WTC11 (cell line): ENCODE results near the gene CNTNAP2. TPM values are rescaled to one million over a fixed set of nuclear protein-coding genes. Genes with fewer than 3 reads are reported as not detected.

Experiments
- ATAC-seq: fragments of 200-7000 bp; cut with Tn5 transposase; 2 replicates; pipeline ENCODE4 v1.10.0; 2021; ENCODE audit warnings: mild to moderate bottlenecking, moderate library complexity
- CTCF ChIA-PET: fragments of 300-600 bp; sonication (Branson Sonifier 250); formaldehyde crosslinking; loops from one replicate; lab custom pipeline; 2021; ENCODE audit warnings: antibody characterized with exemption; lab: Charles Lee
- POLR2A ChIA-PET: fragments of 350-600 bp; sonication (Branson Sonifier 250); formaldehyde crosslinking; loops from one replicate; lab custom pipeline; 2021; ENCODE audit warnings: antibody characterized with exemption; lab: Charles Lee
- DNase-seq: peaks from one replicate; pipeline ENCODE4 v3.0.0; 2021; ENCODE audit warnings: low spot score
- H3K27ac Mint-ChIP-seq: 2 replicates; pipeline ENCODE4 v1.8.0; 2021; ENCODE audit warnings: mixed read lengths
- H3K27me3 Mint-ChIP-seq: 2 replicates; pipeline ENCODE4 v1.8.0; 2021; ENCODE audit warnings: low read depth, mild to moderate bottlenecking, moderate library complexity, mixed read lengths
- H3K36me3 Mint-ChIP-seq: 2 replicates; pipeline ENCODE4 v1.8.0; 2021; ENCODE audit warnings: mixed read lengths
- H3K4me1 Mint-ChIP-seq: 2 replicates; pipeline ENCODE4 v1.8.0; 2022; ENCODE audit warnings: mixed read lengths
- H3K4me3 Mint-ChIP-seq: 2 replicates; pipeline ENCODE4 v1.8.0; 2021; ENCODE audit warnings: mild to moderate bottlenecking, moderate library complexity, mixed read lengths
- H3K9me3 Mint-ChIP-seq: 2 replicates; pipeline ENCODE4 v1.8.0; 2021; ENCODE audit warnings: mixed read lengths
- ATF1 ChIP-seq: sonication (generic); formaldehyde crosslinking; IDR thresholded peaks from 2 replicates; pipeline ENCODE4 v1.8.1; 2023; ENCODE audit warnings: mild to moderate bottlenecking, moderate library complexity, missing genetic modification reagents
- ERG ChIP-seq: fragments of 250-450 bp; sonication (Bioruptor Pico); IDR thresholded peaks from 2 replicates; pipeline ENCODE4 v1.8.0; 2021; ENCODE audit warnings: mild to moderate bottlenecking
- GABPB1 ChIP-seq: sonication (generic); formaldehyde crosslinking; IDR thresholded peaks from 2 replicates; pipeline ENCODE4 v1.8.1; 2023; ENCODE audit warnings: mild to moderate bottlenecking, missing genetic modification reagents
- GRHL2 ChIP-seq: fragments of 250-450 bp; sonication (Bioruptor Pico); IDR thresholded peaks from 2 replicates; pipeline ENCODE4 v1.8.0; 2022; ENCODE audit warnings: mild to moderate bottlenecking, moderate library complexity; ENCODE audit not compliant: insufficient replicate concordance, severe bottlenecking
- GTF2I ChIP-seq: fragments of 250-450 bp; sonication (Bioruptor Pico); conservative IDR thresholded peaks from 2 replicates; pipeline ENCODE4 v1.4.0; 2021; ENCODE audit warnings: mild to moderate bottlenecking
- JAZF1 ChIP-seq: fragments of 250-450 bp; sonication (Bioruptor Pico); IDR thresholded peaks from 2 replicates; pipeline ENCODE4 v1.9.0; 2021; ENCODE audit warnings: moderate library complexity, mild to moderate bottlenecking, inconsistent platforms
- JUN ChIP-seq: sonication (generic); formaldehyde crosslinking; IDR thresholded peaks from 2 replicates; pipeline ENCODE4 v1.8.0; 2023; ENCODE audit warnings: mild to moderate bottlenecking, missing genetic modification reagents
- KAT7 ChIP-seq: sonication (generic); formaldehyde crosslinking; IDR thresholded peaks from 2 replicates; pipeline ENCODE4 v1.8.1; 2023; ENCODE audit warnings: missing genetic modification reagents, mild to moderate bottlenecking, borderline replicate concordance
- SOX15 ChIP-seq: fragments of 250-450 bp; sonication (Bioruptor Pico); IDR thresholded peaks from 2 replicates; pipeline ENCODE4 v1.9.0; 2021; ENCODE audit warnings: mild to moderate bottlenecking
- TCF7 ChIP-seq: sonication (generic); formaldehyde crosslinking; IDR thresholded peaks from 2 replicates; pipeline ENCODE4 v1.8.0; 2022; ENCODE audit warnings: mild to moderate bottlenecking, low read depth, missing genetic modification reagents, moderate library complexity
- ZNF138 ChIP-seq: sonication (generic); formaldehyde crosslinking; conservative IDR thresholded peaks from 2 replicates; pipeline ENCODE4 v1.8.1; 2022; ENCODE audit warnings: mild to moderate bottlenecking, moderate library complexity, missing genetic modification reagents
- ZNF317 ChIP-seq: sonication (generic); formaldehyde crosslinking; IDR thresholded peaks from 2 replicates; pipeline ENCODE4 v1.8.1; 2023; ENCODE audit warnings: low read depth, mild to moderate bottlenecking, moderate library complexity, missing genetic modification reagents, borderline replicate concordance
- total RNA-seq: library from RNA; stranded (reverse); gene quantifications from 3 replicates; pipeline ENCODE4 v1.2.3, GENCODE V29; 2021
- TF ChIP-seq, protein P1 (sequence below): sonication (generic); formaldehyde crosslinking; IDR thresholded peaks from 2 replicates; pipeline ENCODE4 v1.8.0; 2022; ENCODE audit warnings: mild to moderate bottlenecking, missing genetic modification reagents
- TF ChIP-seq, protein P2 (sequence below): sonication (generic); formaldehyde crosslinking; IDR thresholded peaks from 2 replicates; pipeline ENCODE4 v1.8.1; 2022; ENCODE audit warnings: low read depth, mild to moderate bottlenecking, moderate library complexity, missing genetic modification reagents, borderline replicate concordance
- TF ChIP-seq, protein P3 (sequence below): sonication (generic); formaldehyde crosslinking; IDR thresholded peaks from 2 replicates; pipeline ENCODE4 v1.8.1; 2023; ENCODE audit warnings: mild to moderate bottlenecking, missing genetic modification reagents
- TF ChIP-seq, protein P4 (sequence below): sonication (generic); formaldehyde crosslinking; IDR thresholded peaks from 2 replicates; pipeline ENCODE4 v1.8.0; 2023; ENCODE audit warnings: missing genetic modification reagents, mild to moderate bottlenecking, borderline replicate concordance

The CNTNAP2 gene
- total RNA-seq, 1 experiment from 2014 or later = 63.8 TPM

GRCh38 chr7:147069771-147070170 lies 953.2 kb downstream of the CNTNAP2 start:
- TF ChIP-seq ZNF138 (CRISPR knock-in tag) (no peak), ZNF317 (CRISPR knock-in tag) (no peak), TCF7 (CRISPR knock-in tag) (no peak), ERG (no peak), KAT7 (CRISPR knock-in tag) (no peak), JUN (CRISPR knock-in tag) (no peak), JAZF1 (no peak), GTF2I (CRISPR knock-in tag) (no peak)
- TF ChIP-seq, protein P1, sequence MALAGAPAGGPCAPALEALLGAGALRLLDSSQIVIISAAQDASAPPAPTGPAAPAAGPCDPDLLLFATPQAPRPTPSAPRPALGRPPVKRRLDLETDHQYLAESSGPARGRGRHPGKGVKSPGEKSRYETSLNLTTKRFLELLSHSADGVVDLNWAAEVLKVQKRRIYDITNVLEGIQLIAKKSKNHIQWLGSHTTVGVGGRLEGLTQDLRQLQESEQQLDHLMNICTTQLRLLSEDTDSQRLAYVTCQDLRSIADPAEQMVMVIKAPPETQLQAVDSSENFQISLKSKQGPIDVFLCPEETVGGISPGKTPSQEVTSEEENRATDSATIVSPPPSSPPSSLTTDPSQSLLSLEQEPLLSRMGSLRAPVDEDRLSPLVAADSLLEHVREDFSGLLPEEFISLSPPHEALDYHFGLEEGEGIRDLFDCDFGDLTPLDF (CRISPR knock-in tag) = no peak
- TF ChIP-seq, protein P2, sequence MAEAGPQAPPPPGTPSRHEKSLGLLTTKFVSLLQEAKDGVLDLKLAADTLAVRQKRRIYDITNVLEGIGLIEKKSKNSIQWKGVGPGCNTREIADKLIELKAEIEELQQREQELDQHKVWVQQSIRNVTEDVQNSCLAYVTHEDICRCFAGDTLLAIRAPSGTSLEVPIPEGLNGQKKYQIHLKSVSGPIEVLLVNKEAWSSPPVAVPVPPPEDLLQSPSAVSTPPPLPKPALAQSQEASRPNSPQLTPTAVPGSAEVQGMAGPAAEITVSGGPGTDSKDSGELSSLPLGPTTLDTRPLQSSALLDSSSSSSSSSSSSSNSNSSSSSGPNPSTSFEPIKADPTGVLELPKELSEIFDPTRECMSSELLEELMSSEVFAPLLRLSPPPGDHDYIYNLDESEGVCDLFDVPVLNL (CRISPR knock-in tag) = no peak
- TF ChIP-seq, protein P3, sequence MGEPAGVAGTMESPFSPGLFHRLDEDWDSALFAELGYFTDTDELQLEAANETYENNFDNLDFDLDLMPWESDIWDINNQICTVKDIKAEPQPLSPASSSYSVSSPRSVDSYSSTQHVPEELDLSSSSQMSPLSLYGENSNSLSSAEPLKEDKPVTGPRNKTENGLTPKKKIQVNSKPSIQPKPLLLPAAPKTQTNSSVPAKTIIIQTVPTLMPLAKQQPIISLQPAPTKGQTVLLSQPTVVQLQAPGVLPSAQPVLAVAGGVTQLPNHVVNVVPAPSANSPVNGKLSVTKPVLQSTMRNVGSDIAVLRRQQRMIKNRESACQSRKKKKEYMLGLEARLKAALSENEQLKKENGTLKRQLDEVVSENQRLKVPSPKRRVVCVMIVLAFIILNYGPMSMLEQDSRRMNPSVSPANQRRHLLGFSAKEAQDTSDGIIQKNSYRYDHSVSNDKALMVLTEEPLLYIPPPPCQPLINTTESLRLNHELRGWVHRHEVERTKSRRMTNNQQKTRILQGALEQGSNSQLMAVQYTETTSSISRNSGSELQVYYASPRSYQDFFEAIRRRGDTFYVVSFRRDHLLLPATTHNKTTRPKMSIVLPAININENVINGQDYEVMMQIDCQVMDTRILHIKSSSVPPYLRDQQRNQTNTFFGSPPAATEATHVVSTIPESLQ = no peak
- ATAC-seq = no peak
- H3K27me3 Mint-ChIP-seq = no peaks in the 10 kb centered on the region
- no peaks in the 10 kb centered on the region for H3K36me3 Mint-ChIP-seq
- H3K27ac Mint-ChIP-seq = no peak overlapping the region
- H3K4me1 Mint-ChIP-seq = peaks cover 6% of the 10 kb centered on the region
- ChIA-PET POLR2A (no interaction called here), CTCF (no interaction called here)
- peaks cover 13% of the 10 kb centered on the region for H3K9me3 Mint-ChIP-seq
- DNase-seq = no peak
- no peak overlapping the region for H3K4me3 Mint-ChIP-seq

DNA sequence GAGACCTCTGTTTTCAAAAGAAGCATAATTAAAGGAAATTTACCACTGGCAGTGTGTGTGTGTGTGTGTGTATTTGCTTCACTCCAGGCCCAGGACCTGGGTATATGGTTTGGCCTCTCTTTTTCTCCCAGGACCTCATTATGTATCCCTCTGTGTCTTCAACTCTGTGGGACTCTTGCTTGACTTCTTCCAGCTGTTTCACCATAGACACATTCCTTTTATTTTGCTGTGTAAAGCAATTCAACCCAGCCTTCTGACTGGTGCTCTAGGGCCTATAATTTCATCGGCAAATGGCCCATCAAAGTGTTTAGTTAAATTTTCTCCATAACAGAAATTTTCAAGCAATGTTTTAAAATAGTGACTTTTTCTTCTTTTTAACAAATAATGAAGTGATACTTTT lies 954.3 kb downstream of the CNTNAP2 start:
- H3K36me3 Mint-ChIP-seq = no peaks in the 10 kb centered on the region
- H3K9me3 Mint-ChIP-seq = peaks cover 13% of the 10 kb centered on the region
- TF ChIP-seq ATF1 (CRISPR knock-in tag) (no peak), GRHL2 (CRISPR knock-in tag) (no peak), GABPB1 (CRISPR knock-in tag) (no peak), SOX15 (CRISPR knock-in tag) (no peak)
- TF ChIP-seq, protein P1 (CRISPR knock-in tag) = no peak
- TF ChIP-seq, protein P4, sequence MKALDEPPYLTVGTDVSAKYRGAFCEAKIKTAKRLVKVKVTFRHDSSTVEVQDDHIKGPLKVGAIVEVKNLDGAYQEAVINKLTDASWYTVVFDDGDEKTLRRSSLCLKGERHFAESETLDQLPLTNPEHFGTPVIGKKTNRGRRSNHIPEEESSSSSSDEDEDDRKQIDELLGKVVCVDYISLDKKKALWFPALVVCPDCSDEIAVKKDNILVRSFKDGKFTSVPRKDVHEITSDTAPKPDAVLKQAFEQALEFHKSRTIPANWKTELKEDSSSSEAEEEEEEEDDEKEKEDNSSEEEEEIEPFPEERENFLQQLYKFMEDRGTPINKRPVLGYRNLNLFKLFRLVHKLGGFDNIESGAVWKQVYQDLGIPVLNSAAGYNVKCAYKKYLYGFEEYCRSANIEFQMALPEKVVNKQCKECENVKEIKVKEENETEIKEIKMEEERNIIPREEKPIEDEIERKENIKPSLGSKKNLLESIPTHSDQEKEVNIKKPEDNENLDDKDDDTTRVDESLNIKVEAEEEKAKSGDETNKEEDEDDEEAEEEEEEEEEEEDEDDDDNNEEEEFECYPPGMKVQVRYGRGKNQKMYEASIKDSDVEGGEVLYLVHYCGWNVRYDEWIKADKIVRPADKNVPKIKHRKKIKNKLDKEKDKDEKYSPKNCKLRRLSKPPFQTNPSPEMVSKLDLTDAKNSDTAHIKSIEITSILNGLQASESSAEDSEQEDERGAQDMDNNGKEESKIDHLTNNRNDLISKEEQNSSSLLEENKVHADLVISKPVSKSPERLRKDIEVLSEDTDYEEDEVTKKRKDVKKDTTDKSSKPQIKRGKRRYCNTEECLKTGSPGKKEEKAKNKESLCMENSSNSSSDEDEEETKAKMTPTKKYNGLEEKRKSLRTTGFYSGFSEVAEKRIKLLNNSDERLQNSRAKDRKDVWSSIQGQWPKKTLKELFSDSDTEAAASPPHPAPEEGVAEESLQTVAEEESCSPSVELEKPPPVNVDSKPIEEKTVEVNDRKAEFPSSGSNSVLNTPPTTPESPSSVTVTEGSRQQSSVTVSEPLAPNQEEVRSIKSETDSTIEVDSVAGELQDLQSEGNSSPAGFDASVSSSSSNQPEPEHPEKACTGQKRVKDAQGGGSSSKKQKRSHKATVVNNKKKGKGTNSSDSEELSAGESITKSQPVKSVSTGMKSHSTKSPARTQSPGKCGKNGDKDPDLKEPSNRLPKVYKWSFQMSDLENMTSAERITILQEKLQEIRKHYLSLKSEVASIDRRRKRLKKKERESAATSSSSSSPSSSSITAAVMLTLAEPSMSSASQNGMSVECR = no peak
- TF ChIP-seq, all 79 proteins: peak for 0
- DNase-seq (no peak), ATAC-seq (no peak)
- Mint-ChIP-seq H3K27me3 (no peaks in the 10 kb centered on the region), H3K4me3 (no peak overlapping the region), H3K27ac (no peak overlapping the region), H3K4me1 (peaks cover 6% of the 10 kb centered on the region)
- POLR2A ChIA-PET = no interaction called here
- CTCF ChIA-PET = no interaction called here
